ENCODE results near the gene FPR1.

Gene FPR1, protein sequence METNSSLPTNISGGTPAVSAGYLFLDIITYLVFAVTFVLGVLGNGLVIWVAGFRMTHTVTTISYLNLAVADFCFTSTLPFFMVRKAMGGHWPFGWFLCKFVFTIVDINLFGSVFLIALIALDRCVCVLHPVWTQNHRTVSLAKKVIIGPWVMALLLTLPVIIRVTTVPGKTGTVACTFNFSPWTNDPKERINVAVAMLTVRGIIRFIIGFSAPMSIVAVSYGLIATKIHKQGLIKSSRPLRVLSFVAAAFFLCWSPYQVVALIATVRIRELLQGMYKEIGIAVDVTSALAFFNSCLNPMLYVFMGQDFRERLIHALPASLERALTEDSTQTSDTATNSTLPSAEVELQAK

GRCh38 chr19:51751655-51752054, at the start of gene FPR1:
FPR1 (minus strand) TSS chr19:51751878; CDS start chr19:51746994, 4,884 bp downstream.
- no peak for DNase-seq

- DNase-seq, result no peak
These were observed 49.0 kb upstream of the FPR1 start for GRCh38 chr19:51800473-51801244.

- no peak for DNase-seq
These were observed 48.2 kb upstream of the FPR1 start for GRCh38 chr19:51799774-51800472.

- no peak for DNase-seq
These were observed 47.5 kb upstream of the FPR1 start for GRCh38 chr19:51799034-51799773.

GRCh38 chr19:51798062-51798461, 46.4 kb upstream of the FPR1 start:
- DNase-seq, result no peak

DNA sequence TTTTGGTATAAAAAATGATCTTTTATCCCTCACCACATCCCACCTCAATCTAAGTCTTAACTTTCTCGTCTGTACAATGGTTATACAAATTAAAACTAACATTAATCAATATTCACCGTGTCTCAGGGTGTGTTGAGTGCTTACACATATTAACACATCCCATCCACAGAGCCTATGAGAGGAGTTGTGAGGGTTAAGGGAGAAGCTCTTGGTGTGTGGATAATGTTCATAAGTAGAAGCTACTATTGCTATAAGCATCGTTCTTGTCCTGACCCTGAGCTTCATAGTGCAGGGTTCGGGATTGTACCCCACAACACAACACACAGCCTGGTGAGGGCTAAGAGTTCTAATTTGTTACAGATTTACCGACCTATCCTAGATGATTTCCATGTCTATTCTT, 45.8 kb upstream of the FPR1 start:
- DNase-seq, result no peak

GRCh38 chr19:51796195-51796679, 44.6 kb upstream of the FPR1 start:
- no peak for DNase-seq

GRCh38 chr19:51794885-51795490, 43.3 kb upstream of the FPR1 start, which contains the start of gene FPR3:
FPR3 (plus strand) TSS chr19:51795157; CDS start chr19:51823749, 28,592 bp downstream.
- no peak for DNase-seq

- no peak for DNase-seq
These were observed 42.3 kb upstream of the FPR1 start for GRCh38 chr19:51793994-51794393.

DNA sequence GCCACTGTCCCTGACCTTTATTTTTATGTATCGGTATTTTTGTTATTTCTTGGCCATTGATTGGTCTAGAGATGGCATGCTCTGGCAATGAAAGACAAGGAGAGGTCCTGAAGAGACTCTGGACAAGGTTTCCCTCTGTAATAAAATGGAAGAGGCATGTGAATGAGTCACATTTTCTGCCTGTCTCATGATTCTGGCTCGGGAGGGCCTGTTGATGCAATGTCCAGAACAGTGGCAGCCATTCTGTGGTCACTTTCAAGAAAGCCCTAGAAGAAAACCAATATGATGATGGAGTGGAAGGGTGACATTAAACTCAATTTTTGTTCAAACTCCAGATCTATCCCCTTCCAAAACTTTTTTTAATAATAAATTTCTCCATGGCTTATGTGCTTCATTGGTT, 41.3 kb upstream of the FPR1 start:
- no peak for DNase-seq

- DNase-seq, result no peak
These were observed 37.5 kb upstream of the FPR1 start for GRCh38 chr19:51789061-51789795.

DNA sequence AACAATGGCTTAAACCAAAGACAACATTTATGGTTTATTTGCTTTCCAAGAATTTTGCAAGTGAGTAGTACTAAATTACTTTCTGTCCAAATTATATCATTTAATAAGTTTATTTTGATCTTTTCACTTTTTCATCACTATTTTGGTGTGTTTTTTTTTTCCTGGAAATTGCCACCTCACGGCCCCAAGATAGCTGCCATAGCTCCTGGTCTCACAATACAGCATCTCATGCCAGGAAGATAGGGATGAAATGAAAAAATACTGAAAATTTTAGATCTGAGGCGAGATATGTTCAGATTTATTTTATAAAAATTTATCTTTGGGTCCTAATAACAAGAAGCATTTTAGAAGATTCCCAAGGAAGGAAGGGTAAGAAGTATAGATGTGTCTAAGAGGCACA, 36.4 kb upstream of the FPR1 start:
- no peak for DNase-seq

- no peak for DNase-seq
These were observed 35.2 kb upstream of the FPR1 start for GRCh38 chr19:51786646-51787494.

DNA sequence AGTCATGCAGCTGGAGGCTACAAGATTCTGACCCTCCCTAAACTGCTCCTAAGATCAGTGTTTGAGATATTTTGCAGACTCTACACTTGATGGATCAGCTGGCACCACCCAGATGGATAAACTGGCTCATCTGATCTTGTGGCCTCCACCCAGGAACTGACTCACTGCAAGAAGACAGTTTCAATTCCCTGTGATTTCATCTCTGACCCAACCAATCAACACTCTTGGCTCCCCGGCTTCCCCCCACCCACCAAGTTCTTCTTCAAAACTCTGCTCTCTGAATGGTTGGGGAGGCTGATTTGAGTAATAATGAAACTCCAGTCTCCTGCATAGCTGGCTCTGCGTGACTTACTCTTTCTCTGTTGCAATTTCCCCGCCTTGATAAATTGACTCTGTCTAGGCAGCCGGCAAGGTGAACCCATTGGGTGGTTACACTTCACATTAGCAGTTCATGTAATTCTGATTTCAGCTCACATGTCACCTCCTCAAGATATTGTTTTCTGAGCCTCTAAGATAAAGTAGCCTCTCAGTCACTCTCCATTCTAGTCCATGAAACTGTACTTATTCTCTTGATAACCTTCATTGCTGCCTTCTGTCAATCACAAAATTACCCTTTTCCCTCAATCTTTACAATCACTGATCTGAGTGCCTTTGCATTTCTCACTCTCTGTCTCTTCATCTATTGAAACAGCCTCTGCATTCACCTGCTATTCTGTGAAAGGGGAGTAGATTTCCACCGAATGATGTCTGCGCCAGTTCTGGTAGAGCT, 33.4 kb upstream of the FPR1 start:
- DNase-seq, result no peak

DNA sequence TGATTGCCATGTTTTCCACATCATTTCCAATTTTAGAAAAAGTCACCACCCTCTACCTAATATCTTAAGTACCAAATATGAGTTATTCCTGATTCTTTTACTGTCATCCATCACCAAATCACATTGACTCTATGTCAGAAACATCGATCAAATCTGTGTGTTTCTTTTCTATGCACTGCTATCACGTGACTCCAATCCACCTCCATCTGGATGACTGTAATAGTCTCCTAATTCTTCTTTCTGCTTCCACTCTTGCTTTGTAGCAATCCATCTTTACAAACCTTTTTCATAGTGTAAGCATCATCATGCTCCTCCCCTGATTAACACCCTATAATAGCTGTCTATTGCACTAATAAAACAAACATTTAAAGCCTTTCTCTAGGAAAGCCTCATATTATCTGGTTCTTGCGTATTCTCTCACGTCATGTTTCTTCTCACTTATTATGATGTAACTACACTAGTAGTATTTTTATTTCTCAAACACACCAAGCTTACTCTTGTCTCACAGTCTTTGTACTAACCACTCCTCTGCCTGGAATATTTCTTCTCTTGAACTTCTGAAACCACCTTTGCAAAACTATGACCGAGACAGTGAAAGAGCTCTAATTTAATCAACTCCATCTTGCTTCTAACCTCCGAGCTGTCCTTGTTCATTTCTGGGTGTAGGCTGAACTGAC, 32.6 kb upstream of the FPR1 start:
- DNase-seq, result no peak

- DNase-seq, result no peak
These were observed 31.7 kb upstream of the FPR1 start for GRCh38 chr19:51783372-51783771.

DNA sequence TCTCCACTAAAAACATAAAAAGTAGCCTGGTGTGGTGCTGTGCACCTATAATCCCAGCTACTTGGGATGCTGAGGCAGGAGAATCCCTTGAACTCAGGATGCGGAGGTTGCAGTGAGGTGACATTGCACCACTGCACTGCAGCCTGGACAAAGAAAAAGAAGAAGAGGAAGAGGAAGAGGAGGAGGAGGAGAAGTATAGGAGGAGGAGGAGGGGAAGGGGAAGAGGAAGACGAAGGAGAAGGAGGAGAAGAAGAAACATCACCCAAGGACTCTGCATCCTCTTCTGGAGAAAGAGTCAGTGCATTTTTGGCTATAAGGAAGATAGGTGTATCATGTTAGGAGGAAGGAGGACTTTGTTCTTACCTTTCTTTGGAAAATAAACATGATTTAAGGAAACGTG, 30.3 kb upstream of the FPR1 start:
- no peak for DNase-seq

DNA sequence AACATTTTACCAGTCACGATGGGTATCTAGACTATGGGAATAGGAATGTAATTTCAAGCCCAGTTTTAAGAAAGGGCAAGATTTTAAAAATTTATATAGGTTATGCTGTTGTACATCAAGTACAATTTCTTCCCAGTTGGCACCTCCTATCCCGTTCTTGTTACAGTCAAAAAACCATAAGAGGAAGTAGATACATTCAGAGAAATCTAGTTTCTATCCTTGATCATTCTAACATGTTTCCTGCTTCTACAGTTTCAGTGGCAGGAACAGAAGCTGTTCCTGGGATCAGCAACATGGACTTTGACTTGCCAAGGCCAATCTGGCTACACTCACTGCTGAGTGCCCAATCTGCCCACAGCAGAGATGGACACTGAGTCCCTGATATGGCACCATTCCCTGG, 28.6 kb upstream of the FPR1 start:
- no peak for DNase-seq

DNA sequence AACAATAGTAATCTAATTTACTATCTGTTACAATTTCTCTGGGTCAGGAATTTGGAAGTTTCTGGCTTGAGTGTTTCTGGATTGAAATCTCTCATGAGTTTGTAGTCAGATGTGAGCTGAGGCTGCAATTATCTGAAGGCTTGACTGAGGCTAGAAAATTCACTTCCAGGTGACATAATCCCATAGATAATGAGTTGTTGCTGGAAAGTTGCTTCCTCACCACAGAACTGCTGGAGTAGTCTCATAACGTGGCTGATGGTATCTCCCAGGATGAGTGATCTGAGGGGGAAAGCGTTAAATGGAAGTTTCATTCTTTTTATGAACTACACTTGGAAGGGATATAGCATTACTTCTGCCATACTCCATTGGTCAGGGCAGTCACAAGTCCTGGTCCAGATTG, 28.0 kb upstream of the FPR1 start:
- DNase-seq, result no peak

All from NCI-H146 (cell line).